Sciatic nerve (tissue), 2 donors: ENCODE measurements around the gene GSDME. TPM values are rescaled to one million over a fixed set of nuclear protein-coding genes. Genes with fewer than 3 reads are reported as not detected.

Experiments used
- ATAC-seq: fragments of 200-7000 bp; cut with Tn5 transposase; one replicate; pipeline ENCODE4 v1.9.1; 2020; ENCODE audit warnings: mild to moderate bottlenecking, moderate library complexity
- DNase-seq: peaks from one replicate; pipeline ENCODE4 v3.0.0-alpha.2; 2020; ENCODE audit warnings: low spot score
- intact Hi-C: fragments of 100-400 bp; cut with DNase I; formaldehyde crosslinking; loops from one replicate; pipeline ENCODE4 v1.14.2; 2022
- total RNA-seq: library from RNA; stranded (reverse); fragmentation: NEBNext Ultra II Directional; extraction: Animal tissue kit (Norgen Biotek cat#: 25700); gene quantifications from one replicate; pipeline ENCODE4 v1.2.1, GENCODE V29; 2021
- donor health status: DM: no; HTN: no; CAD: no.
- donor health status: DM: no; HTN: no; CAD: no.

The GSDME gene
- total RNA-seq, 1 donor from 2014 or later: 8.8 TPM

- intact Hi-C loops: no loop called here
- peak; percentile 78 for ATAC-seq
- no peak for DNase-seq
Measured at GRCh38 chr7:24778543-24779282, 21.4 kb upstream of the GSDME start.

- ATAC-seq (no peak), DNase-seq (no peak)
- intact Hi-C loops: no loop called here
Measured at GRCh38 chr7:24777806-24778205, 20.5 kb upstream of the GSDME start.

- DNase-seq: no peak
- ATAC-seq: no peak
- intact Hi-C loops: no loop called here
Measured at GRCh38 chr7:24773646-24774045, 16.4 kb upstream of the GSDME start.

GRCh38 chr7:24769851-24770250 lies 12.6 kb upstream of the GSDME start:
- no peak for DNase-seq
- ATAC-seq: no peak
- intact Hi-C loops: no loop called here

- DNase-seq (no peak), ATAC-seq (no peak)
- intact Hi-C loops: no loop called here
Measured at GRCh38 chr7:24769014-24769830, 12.0 kb upstream of the GSDME start.

GRCh38 chr7:24767878-24768569 lies 10.8 kb upstream of the GSDME start:
- DNase-seq (no peak), ATAC-seq (no peak)
- intact Hi-C loops: no loop called here

GRCh38 chr7:24764972-24765744 lies 7.9 kb upstream of the GSDME start:
- intact Hi-C loops: no loop called here
- no peak for ATAC-seq

GRCh38 chr7:24764011-24764410 lies 6.7 kb upstream of the GSDME start:
- ATAC-seq (no peak), DNase-seq (no peak)
- intact Hi-C loops: no loop called here

More at GRCh38 chr7:24764972-24765744, 7.9 kb upstream of the GSDME start:
- DNase-seq: no peak

- intact Hi-C loops: no loop called here
- DNase-seq: no peak
- no peak for ATAC-seq
Measured at GRCh38 chr7:24763303-24763901, 6.1 kb upstream of the GSDME start.

- intact Hi-C loops: no loop called here
- no peak for DNase-seq
- no peak for ATAC-seq
Measured at GRCh38 chr7:24762771-24763170, 5.5 kb upstream of the GSDME start.

- ATAC-seq: no peak
- no peak for DNase-seq
- intact Hi-C loops: no loop called here
Measured at GRCh38 chr7:24760968-24761367, 3.7 kb upstream of the GSDME start.

- intact Hi-C loops: no loop called here
- ATAC-seq: peak; percentile 52
- DNase-seq: peak; percentile 71
Measured at GRCh38 chr7:24756545-24757352, 515 bp downstream of the GSDME start.

GRCh38 chr7:24755541-24756407 lies 1.5 kb downstream of the GSDME start:
- DNase-seq (no peak), ATAC-seq (no peak)
- intact Hi-C loops: no loop called here

- intact Hi-C loops: no loop called here
- ATAC-seq: no peak
Measured at GRCh38 chr7:24754906-24755506, 2.3 kb downstream of the GSDME start.

GRCh38 chr7:24752073-24752800 lies 5.0 kb downstream of the GSDME start:
- intact Hi-C loops: no loop called here
- no peak for ATAC-seq
- DNase-seq: no peak

More at GRCh38 chr7:24754906-24755506, 2.3 kb downstream of the GSDME start:
- DNase-seq: no peak

GRCh38 chr7:24751484-24751883 lies 5.8 kb downstream of the GSDME start:
- ATAC-seq (no peak), DNase-seq (no peak)
- intact Hi-C loops: no loop called here
